ENCODE results near the gene A4GALT. TPM values are rescaled to one million over a fixed set of nuclear protein-coding genes. Genes with fewer than 3 reads are reported as not detected.
A peak's percentile ranks its signal among the peaks of the same experiment; 100 is the strongest.
"Not testable (repeated sequence)": the region's sequence is repeated elsewhere in the genome, so short reads cannot be mapped to it uniquely, and the experiment has no call there.

A4GALT gene
- total and polyA plus RNA-seq, 7 donors: 1.6 to 51.0 (median 23.5) TPM

- no peak overlapping the region for H3K27ac ChIP-seq
- H3K9me3 ChIP-seq: no peaks in the 10 kb centered on the region
- H3K27me3 ChIP-seq: no peaks in the 10 kb centered on the region
- no peak for DNase-seq
- intact Hi-C loops (cut with DNase I): no loop called here
- H3K4me3 ChIP-seq: no peak overlapping the region
- 78 to 84% methylated on average over 18 of the region's 18 CpGs for WGBS, 2 donors
- H3K36me3 ChIP-seq: no peaks in the 10 kb centered on the region
- TF ChIP-seq EP300 (IDR thresholded peaks at IDR 0.05): no peak
- no peak for TF ChIP-seq POLR2AphosphoS5 (IDR thresholded peaks at IDR 0.05)
- TF ChIP-seq CTCF (IDR thresholded peaks at IDR 0.05): no peak
- TF ChIP-seq POLR2A (IDR thresholded peaks at IDR 0.05): no peak
- no peaks in the 10 kb centered on the region for H3K4me1 ChIP-seq
These were observed 40.3 kb upstream of the A4GALT start for GRCh38 chr22:42760806-42761565.

GRCh38 chr22:42758931-42759629, 38.4 kb upstream of the A4GALT start:
- 84 to 88% methylated on average over 23 of the region's 23 CpGs for WGBS, 2 donors
- no peaks in the 10 kb centered on the region for H3K9me3 ChIP-seq
- H3K4me1 ChIP-seq: no peaks in the 10 kb centered on the region
- intact Hi-C loops (cut with DNase I): no loop called here
- no peak overlapping the region for H3K4me3 ChIP-seq
- TF ChIP-seq EP300 (IDR thresholded peaks at IDR 0.05) (no peak), CTCF (IDR thresholded peaks at IDR 0.05) (no peak), POLR2A (IDR thresholded peaks at IDR 0.05) (no peak), POLR2AphosphoS5 (IDR thresholded peaks at IDR 0.05) (no peak)
- no peak for DNase-seq
- H3K27me3 ChIP-seq: no peaks in the 10 kb centered on the region
- H3K27ac ChIP-seq: no peak overlapping the region
- H3K36me3 ChIP-seq: no peaks in the 10 kb centered on the region

GRCh38 chr22:42755553-42755952, 34.9 kb upstream of the A4GALT start:
- H3K4me1 ChIP-seq; H3K27ac ChIP-seq; DNase-seq; H3K4me3 ChIP-seq; intact Hi-C loops (cut with DNase I); H3K27me3 ChIP-seq; H3K36me3 ChIP-seq; H3K9me3 ChIP-seq: not testable (repeated sequence)
- 61 to 80% methylated on average over 5 of the region's 5 CpGs for WGBS, 2 donors

GRCh38 chr22:42755121-42755520, 34.5 kb upstream of the A4GALT start:
- DNase-seq; intact Hi-C loops (cut with DNase I); H3K9me3 ChIP-seq; H3K27ac ChIP-seq; H3K4me3 ChIP-seq; H3K27me3 ChIP-seq; H3K36me3 ChIP-seq; H3K4me1 ChIP-seq: not testable (repeated sequence)
- WGBS, 2 donors: 82 to 95% methylated on average over 15 to 16 of the region's 16 CpGs

GRCh38 chr22:42754658-42755057, 34.0 kb upstream of the A4GALT start:
- Histone ChIP-seq H3K9me3 (no peaks in the 10 kb centered on the region), H3K27me3 (no peaks in the 10 kb centered on the region), H3K4me1 (no peaks in the 10 kb centered on the region), H3K36me3 (no peaks in the 10 kb centered on the region), H3K4me3 (no peak overlapping the region), H3K27ac (peak overlapping the region in 1 of 4 donors; percentile 32)
- TF ChIP-seq EP300 (IDR thresholded peaks at IDR 0.05) (no peak), CTCF (IDR thresholded peaks at IDR 0.05) (no peak), POLR2AphosphoS5 (IDR thresholded peaks at IDR 0.05) (no peak), POLR2A (IDR thresholded peaks at IDR 0.05) (no peak)
- intact Hi-C loops (cut with DNase I): no loop called here
- 31 to 77% methylated on average over 6 of the region's 6 CpGs for WGBS, 2 donors
- DNase-seq: no peak
